ENCODE measurements around the gene TACR2. TPM values are rescaled to one million over a fixed set of nuclear protein-coding genes. Genes with fewer than 3 reads are reported as not detected.

TACR2 gene
- total RNA-seq, 1 donor from 2014 or later: not detected

Other genes starting within 250 kb of the TACR2 start
- gene SUPV3L1, start 236.7 kb downstream of the TACR2 start, total RNA-seq (ENCODE audit: unreplicated experiment): 45.0 TPM
- gene HKDC1, start 196.6 kb downstream of the TACR2 start, total RNA-seq (ENCODE audit: unreplicated experiment): not detected
- 240 TPM for gene HK1, start 138.4 kb downstream of the TACR2 start, total RNA-seq (ENCODE audit: unreplicated experiment)
- 49.8 TPM for gene TSPAN15, start 34.5 kb upstream of the TACR2 start, total RNA-seq (ENCODE audit: unreplicated experiment)
- not detected for gene NEUROG3, start 156.5 kb upstream of the TACR2 start, total RNA-seq (ENCODE audit: unreplicated experiment)
- 50.1 TPM for gene FAM241B, start 213.3 kb upstream of the TACR2 start, total RNA-seq (ENCODE audit: unreplicated experiment)